ENCODE measurements around the gene KLB.
A peak's percentile ranks its signal among the peaks of the same experiment; 100 is the strongest.

The KLB gene

GRCh38 chr4:39455486-39455885, 48.8 kb downstream of the KLB start:
- TF ChIP-seq CTCF (conservative IDR thresholded peaks at IDR 0.05), result no peak
- TF ChIP-seq ZFX (IDR thresholded peaks at IDR 0.05), result no peak
- H3K27ac ChIP-seq, result no peak overlapping the region

DNA sequence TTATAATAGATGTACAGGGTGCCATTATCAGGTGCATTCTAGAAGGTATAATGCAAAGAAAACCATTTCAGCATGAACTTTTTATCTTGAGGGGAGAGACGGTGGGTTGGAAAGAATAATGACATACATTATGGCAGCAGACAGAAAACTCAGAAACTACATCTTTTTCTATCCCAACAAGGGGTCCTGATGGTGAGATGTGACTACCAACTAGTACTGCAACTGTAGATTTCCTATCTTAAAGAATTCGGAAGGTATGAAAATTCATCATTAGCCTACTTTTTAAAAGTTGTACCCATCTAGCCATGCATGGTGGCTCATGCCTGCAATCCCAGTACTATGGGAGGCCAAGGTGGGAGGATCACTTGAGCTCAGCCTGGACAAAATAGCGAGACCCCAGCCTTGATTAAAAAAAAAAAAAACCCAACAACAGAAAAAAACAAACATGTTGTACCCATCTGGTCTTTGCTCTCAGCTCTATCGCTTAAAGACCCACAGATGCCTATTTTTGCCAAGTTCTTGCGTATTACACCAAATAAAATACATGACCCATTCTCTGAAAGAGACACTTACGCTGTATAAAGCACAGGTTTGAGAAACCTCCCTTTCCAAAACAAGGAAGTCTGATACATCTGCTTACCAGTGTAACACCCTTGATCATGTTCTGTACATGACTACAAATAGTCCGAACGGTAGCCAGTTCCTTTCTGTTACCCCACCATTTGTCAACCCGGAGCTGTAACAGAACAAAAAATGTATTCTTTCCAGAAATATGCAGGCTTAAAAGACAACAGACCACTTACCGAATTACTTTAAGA, 50.4 kb downstream of the KLB start:
- TF ChIP-seq CTCF (conservative IDR thresholded peaks at IDR 0.05) (no peak), ZFX (IDR thresholded peaks at IDR 0.05) (no peak)
- no peak overlapping the region for H3K27ac ChIP-seq

- peak overlapping the region; percentile 92 for H3K27ac ChIP-seq
These were observed 51.4 kb downstream of the KLB start for GRCh38 chr4:39458161-39458504.

- peak; percentile 88 for TF ChIP-seq ZFX (IDR thresholded peaks at IDR 0.05)
- TF ChIP-seq CTCF (conservative IDR thresholded peaks at IDR 0.05), result no peak
- peak within 1 kb of the TSS; percentile 92 for H3K27ac ChIP-seq
These were observed 52.0 kb downstream of the KLB start, which contains the start of the genes LIAS and RPL9 for GRCh38 chr4:39458505-39459300. LIAS (plus strand) TSS chr4:39459056; CDS start chr4:39459118, 62 bp downstream. RPL9 (minus strand) TSS chr4:39458922; CDS start chr4:39458439, 483 bp downstream.

GRCh38 chr4:39464886-39465501, 58.3 kb downstream of the KLB start:
- TF ChIP-seq ZFX (IDR thresholded peaks at IDR 0.05), result no peak
- H3K27ac ChIP-seq, result no peak overlapping the region

GRCh38 chr4:39466747-39467146, 60.0 kb downstream of the KLB start:
- no peak for TF ChIP-seq CTCF (conservative IDR thresholded peaks at IDR 0.05)
- no peak overlapping the region for H3K27ac ChIP-seq

DNA sequence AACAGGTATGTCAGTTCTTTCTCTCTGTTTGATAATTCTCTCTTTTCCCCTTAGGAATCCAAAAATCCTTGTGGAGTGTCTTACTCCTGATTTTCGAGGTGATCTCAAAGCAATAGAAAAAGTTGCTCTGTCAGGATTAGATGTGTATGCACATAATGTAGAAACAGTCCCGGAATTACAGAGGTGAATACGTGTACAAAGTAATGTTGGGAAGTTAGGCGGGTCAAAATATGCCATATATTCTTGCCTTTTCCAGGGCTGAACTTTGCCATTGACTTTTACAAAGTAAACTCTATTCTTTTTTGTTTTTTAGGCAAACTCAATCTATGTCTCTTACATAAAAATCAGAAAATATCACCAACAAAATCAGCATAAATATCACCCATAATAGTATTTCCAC, 60.7 kb downstream of the KLB start:
- H3K27ac ChIP-seq, result no peak overlapping the region
- TF ChIP-seq CTCF (conservative IDR thresholded peaks at IDR 0.05) (no peak), ZFX (IDR thresholded peaks at IDR 0.05) (no peak)

GRCh38 chr4:39469429-39470077, 62.8 kb downstream of the KLB start:
- TF ChIP-seq CTCF (conservative IDR thresholded peaks at IDR 0.05) (peak; percentile 88), ZFX (IDR thresholded peaks at IDR 0.05) (no peak)
- H3K27ac ChIP-seq, result no peak overlapping the region
